NCI-H2081 treated with DMSO at 0.1 percent for 48 hours (cell line): ENCODE measurements around the gene CPXM2.

Source experiments
- DNase-seq: peaks from one replicate; lab custom pipeline; 2025; lab: John Stamatoyannopoulos, UW

The CPXM2 gene

DNA sequence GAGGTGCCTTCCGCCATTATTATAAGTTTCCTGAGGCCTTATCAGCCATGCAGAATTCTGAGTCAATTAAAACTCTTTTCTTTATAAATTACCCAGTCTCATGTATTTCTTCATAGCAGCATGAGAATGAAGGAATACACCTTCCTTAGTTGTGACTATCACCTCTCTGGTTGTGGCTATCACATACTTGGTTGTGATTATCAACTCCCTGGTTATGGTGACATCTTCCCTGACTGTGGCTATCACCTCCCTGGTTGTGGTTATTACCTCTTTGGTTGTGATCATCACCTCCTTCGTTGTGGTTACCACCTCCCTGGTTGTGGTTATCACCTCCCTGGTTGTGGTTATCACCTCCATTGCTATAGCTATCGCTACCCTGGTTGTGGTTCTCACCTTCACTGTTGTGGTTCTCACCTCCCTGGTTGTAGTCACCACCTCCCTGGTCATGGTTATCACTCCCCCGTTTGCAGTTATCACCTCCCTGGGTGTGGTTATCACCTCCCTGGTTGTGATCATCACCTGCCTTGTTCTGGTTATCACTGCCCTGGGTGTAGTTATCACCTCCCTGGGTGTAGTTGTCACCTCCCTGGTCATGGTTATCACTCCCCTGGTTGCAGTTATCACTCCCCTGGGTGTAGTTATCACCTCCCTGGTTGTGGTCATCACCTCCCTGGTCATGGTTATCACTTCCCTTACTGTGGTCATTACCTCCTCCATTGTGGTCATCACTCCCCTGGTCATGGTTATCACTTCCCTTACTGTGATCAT lies 119.5 kb downstream of the CPXM2 start:
- no peak for DNase-seq

DNA sequence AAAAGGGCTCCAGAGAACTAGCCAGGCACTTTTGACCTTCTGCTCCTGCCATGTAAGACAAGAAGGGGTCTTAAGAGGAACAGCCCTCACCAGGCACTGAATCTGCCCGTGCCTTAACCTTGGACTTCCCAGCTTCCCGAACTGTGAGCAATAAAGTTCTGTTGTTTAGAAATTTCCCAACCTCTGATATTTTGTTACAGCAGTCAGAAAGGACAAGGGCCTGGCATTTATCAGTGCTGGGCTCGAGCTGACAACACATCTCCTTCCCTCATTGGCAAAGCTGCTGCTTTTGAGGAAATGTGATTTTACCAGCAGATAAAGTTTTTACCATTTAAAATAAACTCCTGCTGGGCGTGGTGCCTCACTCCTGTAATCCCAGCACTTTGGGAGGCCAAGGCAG lies 122.0 kb downstream of the CPXM2 start:
- DNase-seq: no peak

DNA sequence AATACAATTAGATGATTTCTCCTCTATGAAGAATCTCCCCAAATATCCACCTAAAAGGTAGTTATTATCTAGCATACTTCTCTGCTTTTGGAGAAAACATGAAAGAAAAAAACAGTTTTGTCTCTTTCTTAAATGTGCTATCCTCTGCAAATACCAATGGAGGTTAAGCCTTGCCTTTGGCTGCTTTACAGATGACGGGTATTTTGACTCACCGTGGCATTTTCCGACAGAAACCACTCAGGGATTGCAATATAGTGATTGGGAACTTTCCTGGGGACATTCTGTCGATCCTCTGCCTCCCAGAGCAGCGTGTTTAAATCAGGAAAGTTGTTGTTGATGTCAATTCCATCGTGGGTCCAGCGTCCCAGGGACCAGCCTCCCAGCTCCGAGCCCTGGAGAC lies 124.8 kb downstream of the CPXM2 start:
- no peak for DNase-seq

DNA sequence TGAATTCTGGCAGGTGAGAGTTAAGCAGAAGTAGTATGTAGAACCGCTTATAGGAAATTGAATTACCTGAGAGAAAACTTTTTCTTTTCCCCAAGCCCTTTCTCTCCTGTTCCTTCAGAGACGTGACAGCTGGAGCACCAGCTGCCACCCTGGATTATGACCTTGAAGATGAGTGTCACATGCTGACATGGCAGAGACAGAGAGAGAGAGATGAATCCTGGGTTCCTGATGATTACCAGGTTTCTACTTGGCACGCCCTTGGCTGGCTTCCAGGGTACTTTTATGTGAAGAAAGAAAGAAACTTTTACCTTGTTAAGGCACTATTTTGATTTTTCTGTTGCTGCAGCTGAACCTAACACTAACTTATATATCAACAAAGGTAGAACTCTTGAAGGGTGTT lies 125.6 kb downstream of the CPXM2 start:
- DNase-seq: no peak

DNA sequence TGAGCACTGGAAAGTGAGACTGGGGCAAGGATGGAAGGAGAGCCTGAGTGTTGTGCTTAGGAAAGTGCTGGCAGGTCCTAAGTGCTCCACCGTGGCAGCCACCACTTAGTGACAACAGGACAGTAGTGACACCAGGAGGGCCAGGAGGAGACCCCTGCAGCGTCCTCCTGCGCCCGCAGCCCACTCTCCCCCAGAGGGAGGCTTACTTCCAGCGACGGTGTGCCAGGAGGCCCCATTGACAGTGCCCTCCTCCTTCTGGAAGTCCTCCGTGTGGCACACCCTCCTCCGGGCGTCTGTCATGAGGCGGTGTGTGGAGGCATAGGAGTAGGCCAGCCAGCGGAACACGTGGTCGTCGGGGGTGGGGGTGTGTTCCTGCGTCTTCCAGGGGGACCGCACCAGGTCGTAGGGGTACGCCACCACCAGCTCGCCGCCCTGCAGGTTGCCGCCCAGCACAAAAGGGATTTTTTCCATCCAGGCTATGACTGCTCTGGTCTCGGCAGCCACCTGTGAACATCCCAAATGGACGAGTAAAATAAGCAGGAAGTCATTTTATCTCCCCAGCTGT lies 129.9 kb downstream of the CPXM2 start:
- DNase-seq: no peak

DNA sequence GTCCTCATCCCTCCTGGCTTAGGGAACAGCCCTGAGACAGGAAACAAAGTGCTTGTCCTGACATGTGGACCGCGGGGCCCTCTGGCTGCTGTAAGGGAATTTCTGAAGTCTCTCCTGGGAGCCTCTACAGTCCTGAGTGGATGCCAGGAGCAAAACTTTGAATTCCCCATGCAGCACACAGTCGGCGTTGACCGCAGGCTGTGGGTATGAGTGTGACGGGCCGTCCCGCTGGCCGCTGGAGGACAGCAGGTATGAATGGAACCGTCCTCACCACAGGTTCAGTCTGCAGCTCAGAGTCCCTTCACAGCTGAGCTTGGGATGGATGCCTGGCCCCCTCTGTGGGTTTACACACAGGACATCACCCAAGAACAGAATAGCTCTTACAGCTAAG lies 130.6 kb downstream of the CPXM2 start:
- DNase-seq: no peak

DNA sequence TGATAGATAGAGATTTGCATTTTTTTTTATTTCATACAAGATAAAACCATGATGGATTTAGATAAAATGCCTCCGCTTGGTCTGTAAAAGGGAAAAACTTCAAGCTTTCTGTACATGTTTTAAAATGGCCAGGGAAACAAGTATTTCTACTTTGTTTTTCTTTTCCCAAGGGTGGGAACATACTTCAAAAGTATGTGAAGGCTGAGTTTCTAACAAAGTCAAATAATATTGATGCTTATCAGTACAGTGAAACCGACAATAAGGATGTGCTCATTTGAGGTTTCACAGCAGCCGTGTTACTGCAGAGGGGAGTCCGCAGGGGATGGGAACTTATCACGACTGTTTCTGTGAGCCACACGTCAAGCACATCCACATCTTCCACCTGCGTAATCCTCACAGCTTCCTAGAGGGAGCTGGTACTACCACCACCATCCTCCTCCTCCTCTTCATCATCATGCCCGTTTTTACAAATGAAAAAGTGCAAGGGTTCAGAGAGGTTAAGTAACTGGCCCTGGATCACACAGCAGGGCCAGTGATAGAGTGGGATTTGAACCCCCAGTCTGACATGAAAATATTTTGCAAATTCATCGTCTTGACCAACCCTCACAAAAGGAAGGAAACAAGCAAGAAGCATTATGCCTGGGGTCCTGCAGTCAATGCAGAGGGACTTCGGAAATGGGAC lies 131.1 kb downstream of the CPXM2 start:
- DNase-seq: no peak

DNA sequence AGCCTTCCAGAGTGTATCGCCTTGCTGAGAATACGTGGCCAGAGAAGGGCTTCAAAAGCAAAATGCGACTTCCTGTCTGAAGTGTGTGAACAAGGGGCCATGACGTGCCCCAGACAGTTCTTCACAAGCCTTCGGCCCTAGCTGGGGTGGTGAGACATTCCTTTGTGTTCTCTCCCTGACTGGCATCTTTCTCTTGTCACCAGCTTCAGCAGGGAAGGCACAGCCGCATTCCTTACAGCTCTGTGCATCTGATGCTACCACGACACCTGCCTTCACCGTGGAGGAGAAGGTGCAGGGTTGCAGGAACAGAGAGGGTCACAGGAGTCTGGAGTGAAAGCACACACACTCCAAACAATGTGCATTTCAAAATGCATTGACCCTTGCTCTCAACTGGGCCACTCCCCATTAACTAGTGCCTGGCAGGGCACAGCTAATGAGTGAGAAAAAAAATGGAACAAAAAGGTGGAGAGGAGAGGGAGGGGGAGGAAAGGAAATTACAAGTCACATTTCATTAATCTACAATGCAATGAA lies 132.0 kb downstream of the CPXM2 start:
- DNase-seq: no peak

DNA sequence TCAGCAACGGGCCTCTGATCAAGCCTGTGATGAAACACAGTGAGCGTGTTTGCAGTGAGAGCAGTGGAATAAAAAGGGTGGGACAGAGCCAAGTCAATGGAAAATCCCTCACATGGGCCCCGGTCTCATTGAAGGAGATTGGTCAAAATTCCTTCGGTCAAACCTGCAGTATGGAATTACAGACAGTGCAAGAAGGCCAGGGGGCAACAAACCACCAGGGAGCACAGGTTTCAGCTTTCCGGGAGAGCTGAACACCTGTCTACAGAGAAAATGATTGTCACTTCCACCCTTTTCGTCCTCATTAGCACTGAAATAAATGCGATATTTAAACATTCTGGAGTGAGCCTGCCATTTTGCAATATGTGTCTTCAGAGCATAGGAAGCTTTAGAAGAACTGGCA lies 132.6 kb downstream of the CPXM2 start:
- DNase-seq: no peak

DNA sequence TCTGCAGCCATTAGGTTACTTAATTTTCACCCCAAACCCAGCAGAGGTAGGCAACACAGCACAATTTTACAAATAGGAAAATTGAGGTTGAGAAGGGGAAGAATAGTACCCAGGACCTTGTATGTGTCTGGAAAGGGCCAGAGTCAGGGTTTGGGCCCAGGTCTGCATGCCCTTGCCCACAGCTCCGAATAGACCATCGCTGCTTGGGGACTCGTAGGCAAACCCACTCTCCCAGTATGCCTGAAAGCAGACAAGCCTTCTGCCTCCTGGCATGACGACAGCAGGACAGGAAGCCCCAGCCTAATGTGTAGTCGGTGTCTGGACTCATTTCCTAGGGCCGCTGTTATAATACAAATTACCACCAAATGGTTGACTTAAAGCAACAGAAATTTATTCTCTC lies 133.8 kb downstream of the CPXM2 start:
- no peak for DNase-seq

DNA sequence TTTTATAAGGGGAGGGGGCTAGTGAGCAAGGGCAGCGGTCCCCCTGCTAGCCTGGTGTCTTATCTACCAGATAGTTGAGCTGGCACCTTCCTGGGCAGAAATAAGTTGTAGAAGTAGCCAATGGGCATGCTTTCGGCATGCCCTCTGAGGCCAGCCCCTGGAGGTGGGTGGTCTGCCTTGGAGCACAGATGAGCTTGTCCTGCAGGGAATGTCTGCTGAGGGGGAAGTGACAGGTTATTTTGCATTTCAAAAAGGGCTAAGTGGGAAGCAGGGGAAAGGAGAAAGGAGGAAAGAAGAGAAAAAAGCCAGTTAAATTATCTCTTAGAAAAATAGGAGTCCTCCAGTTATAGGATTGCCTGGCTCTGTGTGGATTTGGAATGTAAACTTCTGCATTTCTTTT lies 136.5 kb downstream of the CPXM2 start:
- DNase-seq: no peak

DNA sequence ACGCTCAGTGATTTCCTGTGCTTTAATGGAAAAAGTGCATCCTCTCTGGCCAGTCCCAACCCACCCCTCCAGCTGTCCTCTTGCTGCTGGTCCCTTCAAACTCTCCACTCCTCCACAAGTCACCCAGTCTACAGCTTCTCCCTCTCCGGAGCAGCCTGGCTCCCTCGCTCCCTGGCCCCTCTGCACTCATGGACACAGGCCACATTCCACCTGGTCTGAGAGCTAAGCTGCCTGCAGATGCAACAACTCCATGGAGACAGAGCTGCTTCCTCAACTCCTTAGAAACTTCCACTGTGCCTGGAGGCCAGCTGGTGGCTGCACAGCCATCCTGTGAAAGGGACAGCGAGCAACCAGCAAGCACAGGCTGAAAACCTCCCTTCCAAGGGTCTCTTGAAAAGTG lies 137.5 kb downstream of the CPXM2 start:
- no peak for DNase-seq

DNA sequence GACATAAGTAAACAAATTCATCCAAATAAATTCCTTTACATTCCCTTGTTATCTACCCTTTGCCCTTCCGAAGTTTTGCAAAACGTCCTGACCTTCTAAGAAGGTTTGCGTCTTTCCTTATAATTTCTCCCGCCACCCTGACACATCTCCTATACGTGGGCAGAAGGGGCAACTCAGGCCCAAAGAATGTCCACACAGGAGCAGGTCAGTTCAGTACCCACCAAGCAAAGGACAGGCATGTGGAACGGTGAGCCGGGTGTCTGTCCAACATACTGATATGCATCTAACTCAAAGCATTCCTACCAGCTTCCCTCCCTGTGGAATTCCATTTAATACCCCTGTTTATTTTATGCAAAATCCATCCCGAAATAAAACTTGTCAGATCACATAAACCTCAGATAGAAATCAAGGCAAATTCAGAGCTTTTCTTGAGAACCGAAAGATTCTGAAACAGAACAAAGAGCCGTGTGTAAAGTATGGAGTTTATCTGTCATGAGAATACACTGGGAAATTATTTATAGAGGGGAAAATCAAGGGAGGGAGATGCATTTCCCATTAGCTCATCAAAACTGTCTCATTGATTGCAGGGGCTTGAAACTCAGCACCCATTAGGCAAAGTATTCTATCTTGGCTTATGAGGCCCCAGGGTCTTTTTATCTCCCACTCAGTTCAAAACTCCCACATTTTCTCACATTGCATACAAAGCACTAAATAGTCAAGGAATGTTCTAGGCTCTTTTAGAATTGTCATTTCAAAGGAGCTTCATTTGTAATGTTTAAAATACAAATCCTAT lies 140.1 kb downstream of the CPXM2 start:
- DNase-seq: no peak

DNA sequence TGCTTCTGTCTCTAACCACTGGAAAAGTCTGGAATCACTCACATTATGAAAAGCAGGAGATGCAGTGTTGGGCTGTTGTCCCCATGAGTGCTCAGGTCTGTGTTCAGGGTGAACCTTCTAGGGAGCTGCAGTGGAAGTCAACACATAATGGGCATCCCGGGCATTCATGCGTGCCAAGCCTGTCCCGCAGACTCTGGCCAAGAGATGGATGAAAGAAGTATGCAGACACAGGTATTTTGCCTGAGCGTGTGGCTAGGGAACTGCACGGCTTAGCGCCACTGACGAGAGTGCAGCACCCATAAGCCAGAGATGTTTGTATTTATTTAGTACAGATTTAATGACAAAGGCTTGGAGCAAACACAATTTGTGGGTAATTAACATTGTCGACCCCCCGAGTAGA lies 140.7 kb downstream of the CPXM2 start:
- no peak for DNase-seq

DNA sequence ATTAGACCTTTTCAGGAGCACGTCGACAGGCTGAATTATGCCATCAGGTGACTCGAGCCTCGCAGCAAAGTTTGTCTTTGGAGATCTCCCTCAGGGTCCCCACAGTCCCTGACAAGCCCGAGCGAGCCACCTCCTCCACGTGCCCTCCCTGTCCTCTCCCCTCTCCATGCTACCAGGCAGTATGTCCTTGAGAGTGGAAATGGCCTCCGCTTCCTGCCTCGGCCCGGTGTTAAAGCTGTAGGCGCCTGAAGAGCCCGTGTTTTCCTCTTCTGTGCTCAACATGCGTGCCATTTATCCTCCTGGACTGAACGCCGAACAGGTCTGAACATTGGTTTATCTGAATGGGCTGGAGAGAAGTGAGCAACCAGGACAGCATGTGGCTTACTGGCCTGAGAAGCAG lies 142.9 kb downstream of the CPXM2 start:
- DNase-seq: no peak

DNA sequence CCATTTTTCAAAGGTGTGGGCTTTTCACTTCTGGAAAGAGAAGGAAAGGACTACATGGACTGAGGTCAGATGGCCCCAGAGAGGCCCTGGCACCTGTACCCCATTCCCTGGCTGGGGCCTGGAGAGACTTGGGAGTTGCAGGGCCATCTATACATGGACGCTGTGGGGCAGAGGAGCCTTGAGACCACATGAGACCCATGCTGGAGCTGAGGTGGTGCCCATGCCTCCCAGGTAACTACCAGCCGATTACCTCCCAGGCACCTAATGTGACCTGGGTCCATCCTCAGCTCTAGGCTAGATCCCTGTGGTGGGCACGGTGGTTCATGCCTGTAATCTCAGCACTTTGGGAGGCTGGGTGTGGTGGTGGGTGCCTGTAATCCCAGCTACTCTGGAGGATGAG lies 144.2 kb downstream of the CPXM2 start:
- no peak for DNase-seq

DNA sequence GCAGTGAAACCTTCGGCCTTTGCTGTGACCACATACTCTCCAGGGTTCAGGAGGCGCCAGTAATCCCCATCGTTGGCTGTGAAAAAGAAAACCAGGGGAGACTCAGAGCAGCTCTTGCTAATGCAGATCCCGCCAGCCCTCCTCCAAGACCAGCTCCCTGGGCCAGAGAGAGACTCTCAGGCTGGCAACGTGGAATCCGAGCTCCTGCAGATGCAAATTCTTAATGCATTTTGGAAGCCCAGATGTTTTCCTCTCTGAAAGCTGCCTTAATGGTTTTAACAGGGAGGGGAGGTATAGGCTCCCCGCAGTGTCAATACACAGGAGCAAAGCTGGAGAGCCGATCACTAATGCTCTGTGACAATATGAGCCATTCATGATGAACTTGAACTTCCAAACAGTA lies 144.7 kb downstream of the CPXM2 start:
- DNase-seq: no peak

DNA sequence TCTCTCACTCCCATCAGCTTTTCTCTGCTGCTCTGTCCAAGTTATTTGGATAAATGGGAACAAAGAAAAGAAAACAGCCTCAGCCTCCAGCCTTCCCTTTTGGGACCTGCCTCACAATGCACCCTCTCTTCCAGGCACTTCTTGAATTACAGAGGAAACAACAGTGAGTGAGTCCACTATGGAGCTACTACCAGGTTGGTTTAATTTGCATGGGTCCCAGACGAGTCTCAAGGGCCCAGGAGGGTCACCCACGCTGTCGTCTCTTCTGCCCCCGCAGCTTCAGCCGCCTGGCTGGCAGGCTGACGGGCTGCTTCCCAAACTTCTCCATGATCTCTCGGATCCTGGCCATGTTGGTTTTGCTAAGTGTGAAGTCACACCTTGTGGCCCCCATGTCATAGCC lies 145.1 kb downstream of the CPXM2 start:
- no peak for DNase-seq

DNA sequence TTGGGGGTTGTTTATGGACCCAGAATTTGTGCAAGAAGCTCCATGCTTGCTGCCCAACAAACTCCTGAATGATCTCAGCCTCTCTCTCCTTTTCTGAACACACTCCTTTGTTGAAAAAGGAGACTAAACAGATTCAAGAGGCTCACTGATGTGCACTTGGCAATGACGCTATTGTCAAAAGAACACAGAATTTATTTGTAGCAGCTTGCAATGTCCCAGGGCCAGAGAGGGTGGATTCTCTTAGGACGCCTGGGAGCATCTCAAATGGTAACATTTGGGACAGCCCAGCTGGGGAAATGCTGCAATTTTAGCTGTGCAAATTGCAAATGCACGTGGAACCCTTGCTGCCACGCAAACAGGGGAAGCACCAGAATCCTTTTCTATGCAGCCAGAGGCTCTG lies 145.5 kb downstream of the CPXM2 start:
- no peak for DNase-seq

DNA sequence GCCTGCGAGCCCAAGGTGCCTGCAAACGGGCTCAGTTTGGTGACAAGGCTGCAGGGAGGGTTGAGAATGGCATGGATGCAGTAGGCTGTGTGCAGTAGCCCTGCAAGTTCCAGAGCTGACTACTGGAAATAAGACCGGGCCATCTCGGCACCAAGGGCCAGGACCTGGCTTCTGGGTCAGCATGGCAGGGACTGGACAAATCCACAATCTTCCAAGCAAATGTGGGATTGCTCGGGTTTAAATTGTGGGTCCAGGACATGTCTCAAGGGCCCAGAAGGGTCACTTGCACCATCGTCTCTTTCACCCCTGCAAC lies 147.4 kb downstream of the CPXM2 start:
- DNase-seq: no peak

DNA sequence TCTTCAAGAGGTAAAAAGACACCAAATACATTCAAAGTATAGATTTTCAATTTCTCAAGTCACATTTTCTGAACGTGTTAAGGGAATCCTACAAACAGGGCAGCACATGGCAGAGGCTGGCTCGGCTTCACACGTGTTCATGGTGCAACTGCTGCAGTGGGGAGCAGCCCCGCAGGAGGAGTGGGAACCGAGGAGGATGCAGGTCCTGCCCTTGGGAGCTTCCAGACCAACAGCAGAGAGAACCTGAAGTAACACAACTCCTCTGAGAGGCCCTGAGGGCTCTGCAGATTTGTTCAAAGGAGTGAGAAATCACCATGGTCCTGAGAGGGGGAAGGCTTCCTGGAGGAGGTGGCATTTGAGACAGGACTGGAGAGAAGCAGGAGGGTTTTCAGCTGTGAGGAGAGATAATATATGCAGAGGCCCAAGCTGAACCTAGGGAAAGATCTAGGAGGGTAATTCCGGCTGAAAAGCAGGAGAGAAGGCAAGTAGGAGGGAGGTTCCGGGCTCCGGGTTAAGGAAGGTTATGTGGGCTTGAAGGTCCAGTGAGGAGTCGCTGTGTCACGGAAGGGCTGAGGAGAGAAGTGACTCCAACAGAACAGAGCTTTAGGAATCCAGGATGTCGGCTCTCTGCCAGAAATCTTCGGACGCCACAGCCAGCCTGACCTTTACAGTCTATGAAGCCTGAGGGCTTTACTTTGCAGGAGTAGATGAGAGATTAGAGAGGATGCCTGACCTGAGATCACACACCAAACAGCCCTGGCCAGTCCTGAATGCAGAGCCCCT lies 148.0 kb downstream of the CPXM2 start:
- DNase-seq: no peak
